Tibial nerve (tissue), 4 donors: ENCODE measurements around the gene RETREG1. TPM values are rescaled to one million over a fixed set of nuclear protein-coding genes. Genes with fewer than 3 reads are reported as not detected.

ENCODE experiments used
- DNase-seq, 2 donors: peaks; one replicate each; pipeline ENCODE4 v3.0.0-alpha.2; 2019; ENCODE audit warnings: low spot score in 2 of 2
- H3K27ac ChIP-seq, 4 donors: fragments of 200-600 bp; sonication (generic) in 3 of 4; one replicate each; pipeline ENCODE4 v1.5.1; 2017 to 2019; ENCODE audit warnings: mild to moderate bottlenecking in 1 of 4
- H3K27me3 ChIP-seq, 2 donors: fragments of 200-600 bp; sonication (generic) in 1 of 2; one replicate each; pipeline versions ENCODE4 v1.5.1 to v1.6.0; 2017 to 2019
- H3K36me3 ChIP-seq, 3 donors: fragments of 200-600 bp; sonication (generic); one replicate each; pipeline ENCODE4 v1.5.1; 2018 to 2019
- H3K4me1 ChIP-seq, 4 donors: fragments of 200-600 bp; sonication (generic) in 3 of 4; one replicate each; pipeline ENCODE4 v1.5.1; 2017 to 2019
- H3K4me3 ChIP-seq, 4 donors: fragments of 200-600 bp; sonication (generic) in 3 of 4; one replicate each; pipeline ENCODE4 v1.5.1; 2017 to 2019; ENCODE audit warnings: mild to moderate bottlenecking in 1 of 4, moderate library complexity in 1 of 4
- H3K9me3 ChIP-seq, 4 donors: fragments of 200-600 bp; sonication (generic) in 3 of 4; one replicate each; pipeline ENCODE4 v1.5.1; 2017 to 2019
- EP300 ChIP-seq, 2 donors: sonication (generic); formaldehyde crosslinking; IDR thresholded peaks; one replicate each; pipeline ENCODE4 v1.6.1; 2017; ENCODE audit warnings: antibody characterized with exemption in 2 of 2, mild to moderate bottlenecking in 1 of 2
- POLR2A ChIP-seq, 2 donors: fragments of 450-650 bp; IDR thresholded peaks; one replicate each; pipeline ENCODE4 v1.6.1; 2017; ENCODE audit warnings: antibody characterized with exemption in 2 of 2, mild to moderate bottlenecking in 2 of 2, moderate library complexity in 2 of 2
- WGBS, 2 donors: methylation state at CpG; one replicate each; pipeline ENCODE4 v1.1.5; 2018; 5-methylcytosine and 5-hydroxymethylcytosine counted together
- total RNA-seq, 4 donors: library from RNA; depleted of rRNA; stranded (reverse); fragments of >200 nt; gene quantifications; one replicate each; pipeline ENCODE4 v1.1.0, GENCODE V29; 2016
- TF ChIP-seq, protein P1 (sequence below), 5 experiments: fragments of 200-600 bp in 3 of 5; fragments of 450-650 bp in 2 of 5; sonication (generic) in 3 of 5; IDR thresholded peaks; one replicate each; pipeline ENCODE4 v1.5.1; 2016 to 2019; ENCODE audit warnings: antibody characterized with exemption in 5 of 5, mild to moderate bottlenecking in 3 of 5, moderate library complexity in 2 of 5

Gene RETREG1
- total RNA-seq, 4 donors from 2014 or later = 57.5 to 90.9 (median 77.0) TPM

DNA sequence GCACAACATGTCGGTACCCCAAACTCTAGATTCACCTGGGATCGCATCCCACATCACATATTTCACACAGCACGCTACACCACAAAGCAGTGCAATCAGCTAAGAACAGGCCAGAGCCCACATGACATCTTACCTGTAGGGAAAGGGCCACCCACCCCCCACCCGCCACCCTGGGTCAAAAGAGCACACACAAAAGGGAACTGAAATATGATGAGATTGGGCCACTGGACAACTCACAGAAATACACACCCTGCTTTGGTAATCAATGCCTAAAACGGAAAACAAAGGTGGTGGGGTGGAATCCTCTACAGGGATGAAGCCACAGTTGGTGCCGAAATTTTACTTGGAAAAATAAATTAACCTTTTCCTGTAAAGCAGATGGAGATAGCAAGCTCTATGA lies 13.1 kb downstream of the RETREG1 start:
- Histone ChIP-seq H3K4me3 (no peak overlapping the region), H3K27ac (no peak overlapping the region), H3K9me3 (no peaks in the 10 kb centered on the region), H3K4me1 (peaks cover 0 to 19% (median 8%) of the 10 kb centered on the region in 4 donors), H3K36me3 (peaks cover 0 to 24% (median 0%) of the 10 kb centered on the region in 3 donors), H3K27me3 (no peaks in the 10 kb centered on the region)
- DNase-seq = no peak
- WGBS, 2 donors = 72 to 83% methylated on average over 6 of the region's 6 CpGs
- TF ChIP-seq EP300 (IDR thresholded peaks at IDR 0.05) (no peak), POLR2A (IDR thresholded peaks at IDR 0.05) (no peak)
- TF ChIP-seq, protein P1, sequence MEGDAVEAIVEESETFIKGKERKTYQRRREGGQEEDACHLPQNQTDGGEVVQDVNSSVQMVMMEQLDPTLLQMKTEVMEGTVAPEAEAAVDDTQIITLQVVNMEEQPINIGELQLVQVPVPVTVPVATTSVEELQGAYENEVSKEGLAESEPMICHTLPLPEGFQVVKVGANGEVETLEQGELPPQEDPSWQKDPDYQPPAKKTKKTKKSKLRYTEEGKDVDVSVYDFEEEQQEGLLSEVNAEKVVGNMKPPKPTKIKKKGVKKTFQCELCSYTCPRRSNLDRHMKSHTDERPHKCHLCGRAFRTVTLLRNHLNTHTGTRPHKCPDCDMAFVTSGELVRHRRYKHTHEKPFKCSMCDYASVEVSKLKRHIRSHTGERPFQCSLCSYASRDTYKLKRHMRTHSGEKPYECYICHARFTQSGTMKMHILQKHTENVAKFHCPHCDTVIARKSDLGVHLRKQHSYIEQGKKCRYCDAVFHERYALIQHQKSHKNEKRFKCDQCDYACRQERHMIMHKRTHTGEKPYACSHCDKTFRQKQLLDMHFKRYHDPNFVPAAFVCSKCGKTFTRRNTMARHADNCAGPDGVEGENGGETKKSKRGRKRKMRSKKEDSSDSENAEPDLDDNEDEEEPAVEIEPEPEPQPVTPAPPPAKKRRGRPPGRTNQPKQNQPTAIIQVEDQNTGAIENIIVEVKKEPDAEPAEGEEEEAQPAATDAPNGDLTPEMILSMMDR (IDR thresholded peaks at IDR 0.05) = no peak

DNA sequence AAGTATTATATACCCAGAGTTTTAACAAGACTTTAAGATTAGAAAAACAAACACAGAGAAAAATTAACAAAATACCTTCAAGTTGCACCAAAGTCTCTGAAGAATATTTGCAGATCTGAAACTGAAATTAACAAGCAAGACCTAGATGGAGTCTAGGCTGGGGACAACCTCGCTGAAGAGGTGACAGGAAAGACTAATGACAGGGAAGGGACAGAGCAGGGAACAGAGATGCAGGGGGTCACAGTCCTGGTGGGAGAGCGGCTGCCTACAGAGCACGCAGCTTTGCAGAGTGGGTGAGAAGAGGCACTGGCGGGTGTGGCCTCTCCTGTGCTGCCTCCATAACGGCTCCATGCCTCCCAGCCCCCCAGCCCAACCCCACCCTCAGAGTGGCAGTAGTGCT lies 13.5 kb downstream of the RETREG1 start:
- DNase-seq = no peak
- TF ChIP-seq, protein P1 (IDR thresholded peaks at IDR 0.05) = no peak
- no peak for TF ChIP-seq EP300 (IDR thresholded peaks at IDR 0.05)
- no peak for TF ChIP-seq POLR2A (IDR thresholded peaks at IDR 0.05)
- WGBS, 2 donors = 58 to 75% methylated on average over 4 to 5 of the region's 5 CpGs
- no peak overlapping the region for H3K4me3 ChIP-seq
- no peaks in the 10 kb centered on the region for H3K27me3 ChIP-seq
- H3K27ac ChIP-seq = no peak overlapping the region
- H3K36me3 ChIP-seq = peaks cover 0 to 24% (median 0%) of the 10 kb centered on the region in 3 donors
- peaks cover 0 to 19% (median 8%) of the 10 kb centered on the region in 4 donors for H3K4me1 ChIP-seq
- no peaks in the 10 kb centered on the region for H3K9me3 ChIP-seq

DNA sequence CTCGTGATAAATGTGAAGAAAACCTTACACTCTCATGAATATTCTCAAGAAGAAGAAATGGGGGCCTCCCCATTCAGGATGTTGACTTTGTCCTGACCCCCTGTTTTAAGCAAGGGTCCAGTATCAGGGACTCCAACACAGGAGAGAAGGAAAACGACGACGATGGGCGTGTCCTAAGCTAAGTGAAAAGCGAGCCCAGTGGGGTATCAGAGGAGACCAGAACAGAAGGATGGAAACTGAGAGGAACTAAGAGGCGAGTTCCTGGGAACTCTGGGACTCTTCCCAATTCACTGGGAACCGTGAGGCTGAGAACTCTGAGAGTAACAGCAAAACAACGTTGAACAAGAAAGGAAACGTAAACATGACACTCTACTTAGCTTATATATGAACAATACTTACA lies 14.6 kb downstream of the RETREG1 start:
- Histone ChIP-seq H3K27me3 (no peaks in the 10 kb centered on the region), H3K4me1 (peaks cover 0 to 19% (median 8%) of the 10 kb centered on the region in 4 donors), H3K27ac (peak overlapping the region in 1 of 4 donors; percentile 70), H3K9me3 (no peaks in the 10 kb centered on the region), H3K4me3 (no peak overlapping the region), H3K36me3 (peaks cover 0 to 24% (median 0%) of the 10 kb centered on the region in 3 donors)
- WGBS, 2 donors = 68 to 72% methylated on average over 10 of the region's 10 CpGs
- DNase-seq = no peak
- TF ChIP-seq, protein P1 (IDR thresholded peaks at IDR 0.05) = no peak
- TF ChIP-seq EP300 (IDR thresholded peaks at IDR 0.05) (no peak), POLR2A (IDR thresholded peaks at IDR 0.05) (no peak)

DNA sequence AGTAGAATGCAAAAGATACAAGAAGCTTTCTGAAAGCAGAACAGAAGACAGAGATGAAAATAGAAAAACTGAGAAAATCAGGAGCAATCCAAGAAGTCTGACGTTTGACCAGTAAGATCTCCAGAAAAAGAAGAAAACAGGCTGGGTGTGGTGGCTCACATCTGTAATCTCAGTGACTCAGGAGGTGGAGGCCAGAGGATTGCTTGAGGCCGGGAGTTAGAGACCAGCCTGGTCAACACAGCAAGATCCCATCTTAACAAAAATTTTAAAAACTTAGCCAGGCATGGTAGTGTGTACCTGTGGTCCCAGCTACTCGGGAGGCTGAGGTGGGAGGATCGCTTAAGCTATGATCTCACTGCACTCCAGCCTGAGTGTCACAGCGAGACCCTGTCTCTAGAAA lies 15.9 kb downstream of the RETREG1 start:
- Histone ChIP-seq H3K9me3 (no peaks in the 10 kb centered on the region), H3K4me3 (no peak overlapping the region), H3K27ac (peak overlapping the region; percentile 17 to 70 (median 46)), H3K4me1 (peaks cover 0 to 30% (median 8%) of the 10 kb centered on the region in 4 donors), H3K27me3 (no peaks in the 10 kb centered on the region), H3K36me3 (peaks cover 0 to 15% (median 0%) of the 10 kb centered on the region in 3 donors)
- TF ChIP-seq POLR2A (IDR thresholded peaks at IDR 0.05) (no peak), EP300 (IDR thresholded peaks at IDR 0.05) (no peak)
- TF ChIP-seq, protein P1 (IDR thresholded peaks at IDR 0.05) = no peak
- WGBS, 2 donors = 69 to 74% methylated on average over 5 of the region's 5 CpGs
- no peak for DNase-seq

DNA sequence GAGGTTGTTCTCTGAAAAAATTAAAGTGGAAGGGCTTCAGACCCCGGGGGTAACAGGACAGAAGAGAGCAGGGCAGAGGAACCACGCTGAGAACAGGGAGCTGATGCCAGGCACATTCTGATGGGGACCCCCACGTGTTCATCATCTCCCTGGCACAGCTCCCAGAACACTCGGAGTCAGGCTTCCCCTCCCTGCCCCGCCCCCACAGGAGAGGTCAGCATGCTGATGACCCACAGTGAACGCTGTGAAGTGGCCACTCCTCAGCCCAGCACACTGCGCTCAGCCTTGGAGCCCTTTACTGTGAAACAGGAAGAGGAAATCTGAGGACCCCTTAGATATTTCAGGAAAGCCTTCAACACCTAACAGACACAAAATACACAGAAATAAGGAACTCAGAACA lies 16.4 kb downstream of the RETREG1 start:
- peak; percentile 64 to 72 for DNase-seq
- TF ChIP-seq, protein P1 (IDR thresholded peaks at IDR 0.05) = no peak
- TF ChIP-seq POLR2A (IDR thresholded peaks at IDR 0.05) (no peak), EP300 (IDR thresholded peaks at IDR 0.05) (peak in 1 of 2 donors; percentile 15)
- WGBS, 2 donors = 5 to 9% methylated on average over 7 of the region's 7 CpGs

More for the DNA sequence above, 16.4 kb downstream of the RETREG1 start:
- peaks cover 0 to 36% (median 8%) of the 10 kb centered on the region in 4 donors for H3K4me1 ChIP-seq
- no peaks in the 10 kb centered on the region for H3K9me3 ChIP-seq
- no peaks in the 10 kb centered on the region for H3K27me3 ChIP-seq
- peaks cover 0 to 9% (median 0%) of the 10 kb centered on the region in 3 donors for H3K36me3 ChIP-seq
- no peak overlapping the region for H3K4me3 ChIP-seq
- H3K27ac ChIP-seq = peak overlapping the region; percentile 17 to 70 (median 46)
